HS-27A (cell line): ENCODE data around the gene RPTOR.

Experiments used
- DNase-seq: peaks from one replicate; pipeline ENCODE4 v3.0.0-alpha.2; 2012; ENCODE audit warnings: low read depth, missing footprints

RPTOR gene

DNA sequence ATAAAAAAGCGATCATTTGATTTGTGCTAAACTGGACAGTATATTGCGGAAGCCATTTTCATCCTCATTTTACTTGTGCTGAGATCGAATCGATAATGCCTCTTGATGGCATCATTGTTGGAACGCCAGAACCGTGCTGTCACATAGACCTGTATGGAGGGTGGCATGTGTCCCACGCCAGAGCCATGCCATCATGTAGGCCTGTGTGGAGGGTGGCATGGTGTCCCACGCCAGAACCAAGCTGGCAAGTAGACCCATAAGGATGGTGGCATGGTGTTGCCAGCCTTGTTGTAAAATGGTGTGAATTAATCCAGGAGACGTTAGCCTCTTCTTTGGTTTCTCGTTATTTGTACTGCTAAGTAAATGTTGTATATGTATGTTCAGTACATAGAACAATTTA lies 224.3 kb downstream of the RPTOR start:
- DNase-seq, result no peak

DNA sequence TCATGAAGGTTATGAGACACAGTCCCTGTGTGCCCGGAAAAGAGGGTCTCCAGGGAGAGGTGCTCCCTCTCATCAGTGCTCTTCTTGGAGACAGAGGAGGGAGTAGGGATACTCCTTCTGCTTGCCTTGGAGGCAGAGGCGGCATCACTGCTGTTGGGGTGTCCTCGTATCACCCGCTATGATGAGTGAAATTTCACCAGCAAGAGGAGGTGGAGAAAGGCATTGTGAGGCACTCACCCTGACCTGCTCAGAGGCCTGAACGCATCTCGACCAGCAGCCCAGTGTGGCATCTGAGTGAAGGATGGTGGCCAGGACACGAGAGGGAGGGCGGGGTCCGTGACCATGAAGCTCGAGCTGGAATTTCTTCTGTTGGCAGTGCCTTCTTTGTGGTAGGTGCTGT lies 224.9 kb downstream of the RPTOR start:
- no peak for DNase-seq

DNA sequence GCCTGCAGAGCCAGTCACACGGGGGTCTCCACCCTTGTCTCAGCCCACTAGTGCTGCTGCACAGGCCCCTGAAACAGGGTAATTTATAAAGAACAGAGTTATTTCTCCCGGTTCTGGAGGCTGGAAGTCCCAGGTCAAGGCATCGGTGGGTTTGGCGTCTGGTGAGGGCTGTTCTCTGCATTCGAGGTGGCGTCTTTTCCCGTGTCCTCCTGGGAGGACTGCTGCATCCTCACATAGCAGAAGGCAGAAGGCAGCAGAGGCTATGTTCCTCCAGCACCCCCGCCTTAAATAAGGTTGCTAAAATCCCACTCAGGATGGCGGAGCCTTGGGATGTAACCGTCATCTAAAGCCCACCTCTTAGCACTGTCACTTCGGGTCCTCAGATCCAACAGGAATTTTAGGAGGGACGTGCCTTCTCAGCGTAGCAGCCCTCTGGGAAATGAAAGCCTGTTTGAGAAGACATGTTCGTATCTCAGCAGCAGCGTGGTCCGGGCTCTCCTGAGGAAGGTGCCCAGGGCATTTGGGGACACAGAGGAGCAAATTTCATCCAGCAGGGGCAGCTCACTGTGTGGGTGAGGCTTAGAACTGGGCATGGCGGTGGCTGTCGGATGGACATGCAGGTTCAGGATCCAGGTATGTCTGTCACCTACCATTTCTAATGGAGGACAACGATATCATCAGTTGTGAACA lies 225.4 kb downstream of the RPTOR start:
- DNase-seq, result no peak

DNA sequence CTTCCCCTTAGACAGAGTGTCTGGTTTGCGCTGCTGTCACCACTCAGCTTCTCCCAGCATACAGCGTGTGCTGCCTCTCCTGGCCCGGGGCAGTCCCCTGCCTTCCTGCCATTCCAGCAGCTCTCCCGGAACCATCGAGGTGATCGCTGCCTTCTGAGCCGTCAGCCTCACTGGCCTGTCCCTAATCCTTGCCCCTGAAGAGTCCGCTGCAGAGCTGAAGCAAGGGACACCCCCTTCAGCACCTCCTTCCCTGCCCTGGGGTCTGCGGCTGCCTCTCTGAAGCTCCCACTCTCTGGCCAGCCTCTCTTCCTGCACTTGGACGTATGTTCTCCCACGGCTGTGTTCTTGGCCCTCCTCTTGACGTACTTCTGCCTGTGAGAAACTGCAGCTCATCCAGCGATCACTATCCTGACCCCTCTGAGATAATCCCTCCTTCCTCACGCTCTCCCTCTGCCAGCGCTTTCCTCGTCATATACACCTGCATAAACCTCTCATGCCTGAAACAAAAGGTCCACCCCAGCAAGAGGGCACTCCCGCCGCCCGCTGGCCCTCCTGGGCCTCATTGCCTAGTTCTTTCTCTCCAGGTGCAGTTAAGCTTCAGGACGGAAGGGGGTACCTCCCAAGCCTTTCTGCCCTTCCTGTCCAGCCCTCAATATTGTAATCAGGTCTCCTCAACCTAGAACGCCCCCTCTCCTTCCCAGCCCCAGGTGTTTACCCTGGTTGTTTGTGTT lies 226.4 kb downstream of the RPTOR start:
- DNase-seq, result no peak

DNA sequence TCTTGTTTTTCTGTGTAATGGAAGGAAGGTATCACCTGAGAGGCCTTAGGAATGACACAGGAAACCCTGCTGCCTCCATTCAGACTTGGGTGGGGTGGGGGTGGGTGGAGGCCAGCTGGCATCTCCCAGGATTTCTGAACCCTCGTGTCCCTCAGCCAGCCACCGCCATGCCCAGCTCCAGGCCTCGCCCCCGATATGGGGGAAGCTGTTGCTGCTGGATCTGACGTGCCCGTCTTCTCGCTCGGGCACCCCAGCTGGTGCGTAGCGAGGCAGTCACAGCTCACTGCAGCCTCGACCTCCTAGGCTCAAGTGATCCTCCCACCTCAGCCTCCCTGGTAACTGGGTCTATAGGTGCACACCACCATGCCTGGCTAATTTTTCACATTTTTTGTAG lies 227.0 kb downstream of the RPTOR start:
- DNase-seq, result no peak

DNA sequence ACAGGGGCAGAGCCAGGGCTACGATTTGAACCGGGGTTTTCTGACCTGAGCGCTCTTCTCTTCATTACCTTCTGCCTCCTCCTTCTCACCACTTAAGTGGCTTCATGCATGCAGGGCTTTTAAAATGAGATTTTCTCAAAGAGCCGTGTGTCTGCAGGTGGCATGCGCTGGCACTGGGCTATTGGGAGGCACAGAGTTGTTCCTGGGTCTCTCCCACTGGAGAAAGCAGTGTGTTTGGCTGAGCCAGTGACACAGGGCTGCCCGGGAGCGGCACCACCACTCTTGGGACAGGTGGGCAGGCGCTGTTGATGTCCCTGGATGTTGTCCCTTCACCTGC lies 228.2 kb downstream of the RPTOR start:
- DNase-seq, result no peak

DNA sequence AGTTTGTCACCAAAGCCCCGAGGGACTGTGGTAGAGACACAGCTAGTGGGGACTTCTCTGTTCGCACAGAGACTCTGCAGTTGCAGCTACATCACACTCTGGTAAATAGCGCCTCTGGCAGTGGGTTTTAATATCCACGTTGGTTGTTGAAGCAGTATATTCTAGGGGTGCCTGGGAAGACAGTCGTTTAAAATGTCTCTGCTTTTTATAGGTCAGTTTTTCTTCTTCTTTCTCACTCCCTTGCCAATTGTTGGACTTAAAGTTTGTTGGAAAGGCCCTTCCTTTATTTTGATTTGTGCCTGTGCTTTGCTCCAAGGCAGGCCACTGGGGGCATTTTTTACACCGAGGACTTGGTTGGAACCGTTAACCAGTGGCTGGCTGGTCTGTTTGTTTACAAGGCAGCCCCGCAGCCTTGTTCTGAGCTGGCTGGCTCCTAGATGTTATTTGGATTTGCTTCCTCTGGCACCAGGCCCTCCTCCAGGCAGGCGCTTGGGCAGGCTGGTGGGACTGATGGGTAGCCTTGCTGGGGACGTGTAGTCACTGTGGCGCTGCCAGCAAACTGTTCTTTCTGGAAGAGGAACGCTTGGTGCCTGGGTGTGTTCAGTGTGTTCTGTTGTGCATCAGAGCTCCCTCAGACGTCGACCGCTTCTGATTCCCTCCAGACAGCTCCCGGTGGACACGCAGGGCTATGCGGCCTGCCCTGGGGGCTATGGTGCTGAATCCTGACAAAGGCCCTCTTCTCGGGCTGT lies 228.8 kb downstream of the RPTOR start:
- DNase-seq, result no peak

DNA sequence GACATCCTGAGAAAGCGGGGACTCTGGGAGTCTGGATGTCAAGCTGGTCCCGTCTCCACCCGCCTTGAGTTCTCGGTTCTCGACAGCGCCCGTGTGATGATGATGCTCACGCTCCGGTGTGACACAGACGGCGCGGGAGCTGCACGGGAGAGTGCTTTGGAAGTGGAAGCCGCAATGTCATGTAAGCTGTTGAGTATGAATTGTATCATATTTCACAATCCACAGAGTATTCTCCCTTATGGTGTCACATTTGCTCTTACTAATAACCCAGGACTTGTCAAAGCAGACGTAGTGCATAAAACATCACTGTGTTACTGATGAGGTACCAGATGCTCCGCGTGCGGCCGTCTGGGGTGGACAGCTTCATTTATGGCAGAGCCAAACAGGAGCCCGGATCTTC lies 229.5 kb downstream of the RPTOR start:
- DNase-seq, result no peak

DNA sequence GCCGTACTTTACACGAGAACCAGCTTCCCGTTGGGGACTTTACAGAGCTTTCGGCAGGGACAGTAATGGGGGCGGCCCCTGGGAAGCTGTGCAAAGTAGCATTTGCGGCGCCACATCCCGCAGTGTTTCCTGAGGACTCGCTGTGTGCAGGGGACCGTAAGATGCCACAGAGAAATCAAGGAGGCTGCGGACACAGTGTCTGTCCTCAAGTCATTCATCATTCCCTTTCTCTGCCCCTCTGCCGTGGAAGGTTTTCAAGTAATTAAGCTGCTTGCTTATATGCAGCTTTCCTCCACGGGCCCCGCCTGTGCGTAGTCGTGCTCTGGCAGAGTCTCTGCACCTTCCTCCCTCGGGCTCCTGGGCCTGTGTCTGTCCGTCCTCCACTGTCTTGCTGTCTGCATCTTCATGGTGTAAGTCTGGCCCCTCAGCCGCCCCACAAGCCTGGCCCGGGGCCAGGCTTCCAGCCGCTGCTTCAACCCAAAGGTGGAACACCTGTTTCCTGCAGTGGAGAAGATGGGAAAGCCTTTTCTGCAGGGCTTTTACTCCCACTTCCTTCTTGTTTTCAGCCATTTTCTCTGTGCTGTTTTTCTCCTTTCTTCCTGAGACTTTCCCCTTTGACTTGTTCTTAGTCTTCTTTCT lies 230.1 kb downstream of the RPTOR start:
- no peak for DNase-seq

DNA sequence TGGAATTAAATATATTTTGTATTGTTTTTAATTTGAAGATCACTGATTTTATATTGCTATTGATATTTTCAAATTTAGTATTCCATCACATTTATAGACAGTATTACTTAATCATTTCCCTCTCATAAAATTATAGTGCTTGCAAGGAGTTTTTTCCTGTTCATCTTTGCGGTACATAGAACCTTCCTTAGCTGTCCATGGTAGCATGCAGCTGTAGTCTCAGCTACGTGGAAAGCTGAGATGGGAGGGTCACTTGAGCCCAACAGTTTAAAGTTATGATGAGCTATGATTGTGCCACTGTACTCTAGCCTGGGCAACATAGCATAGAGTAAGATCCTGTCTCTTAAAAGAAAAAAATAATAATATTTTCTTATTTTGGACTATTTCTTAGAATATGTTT lies 231.2 kb downstream of the RPTOR start:
- no peak for DNase-seq

DNA sequence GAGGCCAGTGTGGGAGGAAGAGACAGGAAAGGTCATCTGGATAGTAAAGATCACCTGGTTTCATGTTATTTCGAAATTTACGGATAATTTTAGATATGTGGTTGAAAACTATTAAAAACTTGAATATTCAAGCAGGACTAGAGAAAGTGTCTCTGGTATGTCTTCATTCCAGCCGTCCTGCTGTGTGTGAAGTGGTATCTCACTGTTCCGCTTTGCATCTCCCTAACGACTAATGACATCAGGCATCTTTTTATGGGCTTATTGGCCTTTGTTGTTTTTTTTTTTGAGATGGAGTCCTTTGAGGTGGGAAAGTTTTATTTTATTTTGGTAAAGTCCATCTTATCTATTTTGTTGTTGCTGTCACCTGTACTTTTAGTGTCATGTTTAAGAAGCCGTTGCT lies 232.6 kb downstream of the RPTOR start:
- DNase-seq, result no peak

DNA sequence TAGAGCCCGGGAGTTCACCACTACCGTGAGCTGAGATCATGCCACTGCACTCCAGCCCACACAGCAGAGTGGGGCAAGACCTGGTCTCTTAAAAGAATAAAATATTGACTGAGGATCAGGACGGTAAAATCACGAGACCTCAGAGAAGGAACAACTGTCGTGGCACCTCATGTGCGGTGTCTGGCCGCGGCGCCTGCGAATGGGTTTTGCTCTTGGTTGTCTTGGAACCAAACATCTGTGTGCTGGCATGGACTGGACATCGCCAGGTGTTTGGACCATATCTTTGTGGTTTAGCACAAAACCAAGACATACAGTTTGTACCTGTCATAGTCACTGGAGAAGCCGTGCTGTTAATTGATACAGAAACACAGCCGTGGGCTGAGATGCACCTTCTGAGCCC lies 234.1 kb downstream of the RPTOR start:
- DNase-seq, result no peak

DNA sequence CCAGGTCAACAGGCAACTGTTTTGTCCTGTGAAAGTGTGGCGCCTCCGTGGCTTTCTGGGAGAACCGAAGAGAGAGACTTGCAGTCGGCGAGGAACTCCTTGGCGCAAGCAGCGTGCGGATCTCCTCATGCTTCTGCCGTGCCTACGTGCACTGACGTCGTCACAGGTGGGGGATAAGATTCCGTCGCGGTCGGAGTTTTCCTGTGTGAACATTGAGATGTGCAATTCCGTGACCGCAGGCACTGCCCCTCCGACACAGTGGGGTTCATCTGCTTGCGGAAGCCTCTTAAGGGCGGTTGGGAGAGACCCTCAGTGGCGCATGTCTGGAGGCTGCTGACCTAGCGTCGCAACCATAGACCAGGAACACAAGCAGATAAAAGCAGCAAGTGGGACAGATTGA lies 234.7 kb downstream of the RPTOR start:
- no peak for DNase-seq

DNA sequence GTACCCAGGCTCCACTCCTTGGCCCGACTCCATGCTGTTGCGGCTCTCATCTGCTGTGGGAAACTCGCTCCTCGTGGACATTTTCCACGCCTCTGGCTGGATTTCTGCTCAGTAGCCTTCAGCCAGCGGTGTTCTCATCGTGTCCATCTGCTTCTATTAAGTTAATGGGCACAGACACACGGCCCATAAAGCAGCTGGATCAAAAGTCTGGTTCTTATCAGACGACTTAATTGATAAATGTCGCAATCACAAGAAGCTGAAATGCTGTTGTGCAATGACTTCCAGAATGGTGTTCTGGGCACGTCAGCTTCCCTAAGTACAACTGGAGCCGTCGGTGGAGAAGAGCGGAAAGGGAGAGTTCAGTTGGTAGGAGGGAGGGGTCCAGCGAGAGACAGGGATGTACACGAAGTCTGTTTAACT lies 235.3 kb downstream of the RPTOR start:
- no peak for DNase-seq

DNA sequence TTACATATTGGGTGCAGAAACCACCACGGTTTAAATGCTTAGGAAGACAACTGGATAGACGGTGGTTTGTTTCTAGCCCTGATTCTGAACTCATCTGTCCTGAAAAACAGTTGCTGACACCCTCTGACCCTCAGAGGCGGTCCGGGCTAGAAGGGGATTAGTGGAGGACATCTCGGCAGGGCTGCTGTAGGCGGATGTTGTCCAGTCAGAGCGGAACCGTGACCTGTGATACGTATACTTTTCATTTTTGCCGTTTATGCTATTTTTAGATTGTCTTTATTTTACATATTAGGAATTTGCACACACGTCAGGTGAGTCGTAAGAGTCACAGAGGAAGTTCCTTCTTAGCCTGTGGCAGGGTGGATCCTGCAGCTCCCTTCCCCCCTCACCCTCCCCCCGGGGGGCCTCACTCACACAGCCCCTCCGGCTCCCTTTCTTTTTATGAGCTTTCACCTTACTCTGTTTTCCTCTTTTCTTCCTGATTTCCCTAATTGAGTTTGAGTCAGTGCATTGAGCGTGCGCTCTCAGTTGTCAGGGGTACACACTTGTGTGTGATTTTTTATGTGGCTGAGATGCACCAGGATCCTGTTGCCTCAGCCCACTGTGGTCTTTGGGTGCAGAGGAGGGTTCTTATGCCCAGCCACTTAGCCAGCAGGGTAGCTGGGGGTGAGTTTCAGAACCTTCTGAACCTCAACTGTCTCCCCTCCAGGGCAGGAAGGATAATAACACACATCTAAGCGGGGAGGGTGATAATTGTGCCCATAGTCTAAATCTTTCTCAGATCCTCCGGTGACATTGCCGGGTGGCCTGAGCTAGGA lies 236.0 kb downstream of the RPTOR start:
- DNase-seq, result no peak

DNA sequence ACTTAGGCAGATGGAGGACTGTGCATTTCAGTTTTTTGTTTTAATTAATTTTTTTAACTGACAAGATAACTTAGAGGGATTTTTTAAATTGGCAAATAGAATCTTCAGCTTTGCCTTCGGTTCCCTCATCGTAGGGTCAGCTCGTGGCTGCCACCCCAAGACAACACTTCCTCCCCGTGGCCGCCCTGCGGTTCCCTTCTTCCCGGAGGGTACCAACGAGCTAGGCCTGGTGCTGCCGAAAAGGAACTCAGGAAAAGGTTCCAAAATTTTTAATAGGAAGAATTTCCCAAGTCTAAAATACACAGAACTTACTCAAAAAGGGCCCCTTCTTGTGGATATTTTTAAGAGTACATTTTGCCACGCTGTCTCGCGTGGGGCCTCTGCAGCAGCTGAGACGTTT lies 236.6 kb downstream of the RPTOR start:
- no peak for DNase-seq

DNA sequence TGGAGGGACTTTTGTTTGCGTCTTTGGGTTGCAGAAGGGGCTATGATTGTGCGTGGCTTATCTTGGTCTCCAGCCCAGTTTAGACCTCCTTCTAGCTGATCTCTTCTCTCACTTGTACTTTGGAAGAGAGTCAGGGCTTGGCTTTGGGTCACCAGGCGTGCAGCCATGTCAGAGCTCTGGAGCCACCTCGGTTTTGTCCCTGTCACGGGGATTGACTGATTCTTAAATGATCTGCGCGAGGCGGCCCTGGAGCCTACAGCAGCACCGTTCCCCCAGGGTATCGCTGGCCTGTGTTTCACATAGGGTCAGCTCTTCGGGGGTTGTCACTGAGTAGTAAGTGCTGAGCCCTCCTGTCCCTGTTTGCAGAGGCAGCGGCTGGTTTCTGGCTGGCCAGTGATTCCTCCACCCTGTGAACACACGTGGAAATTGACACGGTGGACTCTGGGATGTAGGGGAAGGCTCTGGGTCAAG lies 237.2 kb downstream of the RPTOR start:
- DNase-seq, result no peak

DNA sequence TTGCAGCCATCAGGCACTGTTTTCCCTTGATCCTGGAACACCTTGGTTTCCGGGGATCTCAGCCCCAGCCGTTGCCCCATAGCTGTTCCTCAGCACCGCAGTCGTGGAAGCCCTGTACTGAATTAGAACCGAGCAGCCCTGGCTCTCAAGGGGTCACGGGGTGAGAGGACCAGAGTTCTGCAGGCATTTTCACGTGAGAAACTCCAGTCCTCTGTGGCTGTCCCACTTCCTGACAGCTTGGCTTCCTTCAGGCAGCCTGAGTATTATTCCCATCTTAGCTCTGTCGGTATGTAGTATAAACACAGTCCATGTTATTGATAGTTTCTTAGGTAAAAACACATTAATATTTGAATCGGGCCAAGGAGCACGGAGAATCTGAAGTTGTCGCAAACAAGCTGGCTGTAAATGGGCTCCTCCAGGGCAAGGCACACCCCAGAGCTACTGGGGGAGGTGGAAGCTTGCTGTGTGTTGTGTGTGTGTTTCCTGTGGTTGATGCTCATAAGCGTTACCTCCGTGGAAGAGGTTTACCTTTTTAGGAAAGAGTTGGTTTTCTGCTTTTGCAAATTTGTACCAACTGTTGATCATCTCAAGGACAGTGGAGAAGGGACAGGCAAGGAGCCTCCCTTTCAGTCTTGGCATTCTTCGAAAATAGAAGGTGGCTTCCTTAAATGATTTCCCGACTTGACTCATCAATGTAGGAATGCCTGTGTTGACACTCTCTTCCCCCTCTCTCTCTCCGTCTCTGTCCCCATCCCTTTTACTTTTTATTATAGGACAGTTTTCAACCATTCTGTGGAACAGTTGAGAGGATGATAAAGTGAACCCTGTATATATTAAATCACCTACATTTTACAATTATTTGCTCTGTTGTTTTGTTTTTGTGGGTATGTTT lies 238.1 kb downstream of the RPTOR start:
- DNase-seq, result no peak

DNA sequence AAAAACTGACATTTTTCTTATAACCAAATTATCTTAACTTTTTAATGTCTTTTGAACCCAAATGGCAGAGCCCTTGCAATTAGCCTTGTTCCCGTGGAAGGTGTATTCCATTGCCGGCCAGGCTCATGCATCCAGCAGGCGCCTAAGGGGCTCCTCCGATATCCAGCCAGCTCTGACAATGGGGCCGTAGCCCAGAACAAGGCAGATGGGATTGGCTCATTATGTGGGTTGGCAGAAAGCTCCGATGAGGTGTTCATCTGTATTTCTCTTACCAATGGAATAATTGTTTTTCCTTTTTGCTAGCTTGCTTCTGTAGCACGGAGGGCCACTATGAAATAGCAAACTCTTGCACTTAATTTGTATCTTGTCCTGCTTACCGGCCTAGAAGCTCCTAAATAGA lies 238.8 kb downstream of the RPTOR start:
- DNase-seq, result no peak

DNA sequence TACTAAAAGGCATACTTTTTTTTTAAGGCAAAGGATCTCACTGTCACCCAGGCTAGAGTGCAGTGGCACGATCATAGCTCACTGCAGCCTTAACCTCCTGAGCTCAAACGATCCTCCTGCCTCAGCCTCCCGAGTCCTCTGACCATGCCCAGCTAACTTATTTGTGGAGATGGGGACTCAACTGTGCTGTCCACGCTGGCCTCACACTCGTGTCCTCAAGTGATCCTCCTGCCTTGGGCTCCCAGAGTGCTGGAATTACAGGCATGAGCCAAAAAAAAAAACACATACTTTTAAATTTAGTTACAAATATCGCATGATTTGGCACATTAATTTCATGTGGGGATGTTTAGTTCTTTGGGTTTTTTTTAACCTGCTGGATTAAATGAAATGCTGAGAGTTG lies 239.3 kb downstream of the RPTOR start:
- no peak for DNase-seq
